ENCODE measurements around the gene SDHAF3.

- TF ChIP-seq RAD21 (conservative IDR thresholded peaks at IDR 0.05): no peak
- no peak for TF ChIP-seq CTCF (IDR thresholded peaks at IDR 0.05; ENCODE audit: poor library complexity, severe bottlenecking)
These were observed 26.6 kb upstream of the SDHAF3 start for GRCh38 chr7:97090761-97091353.
